ENCODE measurements around the gene KLHL42. TPM values are rescaled to one million over a fixed set of nuclear protein-coding genes. Genes with fewer than 3 reads are reported as not detected.

Gene KLHL42
- total and polyA plus RNA-seq, 10 of the 15 experiments (the other 5 are each of a cell fraction or from before 2014, with no cell fraction given), result 2.1 to 18.2 (median 13.1) TPM

DNA sequence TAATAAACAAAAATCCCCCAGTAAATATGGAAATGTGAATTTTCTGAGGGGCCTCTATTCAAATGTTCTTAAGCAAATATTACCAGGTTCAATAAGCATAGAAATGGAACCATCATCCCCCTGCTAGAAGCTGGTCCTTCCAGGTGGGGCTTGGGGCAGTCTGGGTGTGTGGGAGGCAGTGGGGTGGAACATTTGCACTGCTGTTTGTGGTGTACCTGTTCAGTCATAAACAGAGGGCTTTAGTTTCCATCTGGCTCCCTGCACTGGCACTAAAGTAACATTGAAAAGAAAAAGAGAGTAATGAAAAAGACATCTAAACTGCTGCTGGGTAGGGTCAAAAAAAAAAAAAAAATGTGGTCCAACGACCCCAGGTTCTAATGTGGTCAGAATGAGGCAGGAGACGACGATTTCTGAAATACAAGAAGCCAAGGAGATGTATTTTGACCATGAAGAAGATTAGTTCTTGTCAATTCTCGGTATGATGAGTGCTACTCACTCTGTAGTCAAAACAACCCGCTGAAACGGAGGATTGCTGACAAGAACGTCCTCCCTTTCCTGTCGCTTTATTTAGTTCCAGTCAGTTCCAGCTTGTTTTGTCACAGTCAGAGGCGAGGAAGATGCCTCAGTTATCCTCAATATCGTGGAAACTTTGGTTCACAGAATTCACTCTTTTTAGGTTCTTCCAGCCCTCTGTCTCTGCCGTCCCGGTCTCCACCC lies 44.3 kb downstream of the KLHL42 start:
- SMC1A ChIA-PET (ENCODE audit: uncharacterized antibody, unreplicated experiment), result interaction anchor here (0.7 to 4.6 kb wide), 3 partner anchors 10 to 90 kb away, joined by 3 to 70 read pairs (median 3); no protein-coding TSS in a partner anchor
- DNase-seq (ENCODE audit: low read depth, low spot score) (peak; percentile 60), FAIRE-seq (peak; percentile 84), ATAC-seq (peak; percentile 70)
- Histone ChIP-seq H3K9ac (ENCODE audit: control insufficient read depth, insufficient read depth, low read length) (peak overlapping the region; percentile 37; the same call in 1 of the 2 replicates), H3K9me3 (replicated peaks; ENCODE audit: control insufficient read depth, insufficient read depth, low read length) (no peaks in the 10 kb centered on the region), H3K36me3 (ENCODE audit: control insufficient read depth in 2 of 2, insufficient read depth in 2 of 2, low read length in 1 of 2) (no peaks in the 10 kb centered on the region), H3K27me3 (replicated peaks in 1 of 2; ENCODE audit: control insufficient read depth in 2 of 2, insufficient read depth in 2 of 2, low read length in 1 of 2) (no peaks in the 10 kb centered on the region; a peak in 1 of 4 replicates), H3K4me1 (ENCODE audit: control insufficient read depth, insufficient read depth, low read length) (peaks cover 34% of the 10 kb centered on the region), H3K4me3 (peak overlapping the region; percentile 26), H3K79me2 (ENCODE audit: control insufficient read depth, insufficient read depth, low read length) (no peaks in the 10 kb centered on the region), H2AFZ (ENCODE audit: control insufficient read depth, low read depth, low read length) (peak overlapping the region; percentile 71), H3K4me2 (ENCODE audit: control insufficient read depth, insufficient read depth) (peak overlapping the region; percentile 94), H3K27ac (ENCODE audit: control insufficient read depth, insufficient read depth) (peak overlapping the region; percentile 61), H4K20me1 (ENCODE audit: control insufficient read depth, insufficient read depth) (no peaks in the 10 kb centered on the region)
- 2% methylated on average over 12 of the region's 12 CpGs for WGBS (ENCODE audit: insufficient coverage, insufficient replicate concordance, low lambda C conversion rate, missing lambda C conversion rate)
- RAD21 ChIA-PET (ENCODE audit: unreplicated experiment), result interaction anchor here (0.9 kb wide), 1 partner anchor 91 kb away, joined by 3 read pairs; no protein-coding TSS in a partner anchor
- in situ Hi-C loops (cut with MboI) (no loop called here), intact Hi-C loops (cut with micrococcal nuclease; ENCODE audit: unreplicated experiment) (loop anchor here (5.0 kb wide), 1 partner anchor 68 kb away; no protein-coding TSS in a partner anchor)
- POLR2A ChIA-PET, result no interaction called here
- BruUV-seq (replicated peaks), result no TSS peak
- CTCF ChIA-PET, result interaction anchor here (1.2 to 5.5 kb wide), 2 partner anchors 10 to 90 kb away, joined by 4 to 122 read pairs; no protein-coding TSS in a partner anchor
- peak; percentile 58 for TF ChIP-seq FOXM1 (IDR thresholded peaks at IDR 0.05; ENCODE audit: low read depth, low read length)
- TF ChIP-seq TCF3 (IDR thresholded peaks at IDR 0.05; ENCODE audit: borderline replicate concordance, insufficient read depth, low read depth, low read length), result peak; percentile 91
- TF ChIP-seq TAF1 (IDR thresholded peaks at IDR 0.05; ENCODE audit: borderline replicate concordance, low read depth, low read length), result peak; percentile 70; the same call in 1 of the 2 replicates
- no peak for TF ChIP-seq SUPT20H (IDR thresholded peaks at IDR 0.05; ENCODE audit: borderline replicate concordance, control insufficient read depth, low read depth, low read length)
- peak; percentile 64 for TF ChIP-seq JUNB (IDR thresholded peaks at IDR 0.05)
- TF ChIP-seq, protein P1, sequence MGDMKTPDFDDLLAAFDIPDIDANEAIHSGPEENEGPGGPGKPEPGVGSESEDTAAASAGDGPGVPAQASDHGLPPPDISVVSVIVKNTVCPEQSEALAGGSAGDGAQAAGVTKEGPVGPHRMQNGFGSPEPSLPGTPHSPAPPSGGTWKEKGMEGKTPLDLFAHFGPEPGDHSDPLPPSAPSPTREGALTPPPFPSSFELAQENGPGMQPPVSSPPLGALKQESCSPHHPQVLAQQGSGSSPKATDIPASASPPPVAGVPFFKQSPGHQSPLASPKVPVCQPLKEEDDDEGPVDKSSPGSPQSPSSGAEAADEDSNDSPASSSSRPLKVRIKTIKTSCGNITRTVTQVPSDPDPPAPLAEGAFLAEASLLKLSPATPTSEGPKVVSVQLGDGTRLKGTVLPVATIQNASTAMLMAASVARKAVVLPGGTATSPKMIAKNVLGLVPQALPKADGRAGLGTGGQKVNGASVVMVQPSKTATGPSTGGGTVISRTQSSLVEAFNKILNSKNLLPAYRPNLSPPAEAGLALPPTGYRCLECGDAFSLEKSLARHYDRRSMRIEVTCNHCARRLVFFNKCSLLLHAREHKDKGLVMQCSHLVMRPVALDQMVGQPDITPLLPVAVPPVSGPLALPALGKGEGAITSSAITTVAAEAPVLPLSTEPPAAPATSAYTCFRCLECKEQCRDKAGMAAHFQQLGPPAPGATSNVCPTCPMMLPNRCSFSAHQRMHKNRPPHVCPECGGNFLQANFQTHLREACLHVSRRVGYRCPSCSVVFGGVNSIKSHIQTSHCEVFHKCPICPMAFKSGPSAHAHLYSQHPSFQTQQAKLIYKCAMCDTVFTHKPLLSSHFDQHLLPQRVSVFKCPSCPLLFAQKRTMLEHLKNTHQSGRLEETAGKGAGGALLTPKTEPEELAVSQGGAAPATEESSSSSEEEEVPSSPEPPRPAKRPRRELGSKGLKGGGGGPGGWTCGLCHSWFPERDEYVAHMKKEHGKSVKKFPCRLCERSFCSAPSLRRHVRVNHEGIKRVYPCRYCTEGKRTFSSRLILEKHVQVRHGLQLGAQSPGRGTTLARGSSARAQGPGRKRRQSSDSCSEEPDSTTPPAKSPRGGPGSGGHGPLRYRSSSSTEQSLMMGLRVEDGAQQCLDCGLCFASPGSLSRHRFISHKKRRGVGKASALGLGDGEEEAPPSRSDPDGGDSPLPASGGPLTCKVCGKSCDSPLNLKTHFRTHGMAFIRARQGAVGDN (IDR thresholded peaks at IDR 0.05), result no peak
- peak; percentile 28 to 43; a peak in 1 of 4 replicates for TF ChIP-seq IKZF2 (IDR thresholded peaks at IDR 0.05)
- TF ChIP-seq, protein P2, sequence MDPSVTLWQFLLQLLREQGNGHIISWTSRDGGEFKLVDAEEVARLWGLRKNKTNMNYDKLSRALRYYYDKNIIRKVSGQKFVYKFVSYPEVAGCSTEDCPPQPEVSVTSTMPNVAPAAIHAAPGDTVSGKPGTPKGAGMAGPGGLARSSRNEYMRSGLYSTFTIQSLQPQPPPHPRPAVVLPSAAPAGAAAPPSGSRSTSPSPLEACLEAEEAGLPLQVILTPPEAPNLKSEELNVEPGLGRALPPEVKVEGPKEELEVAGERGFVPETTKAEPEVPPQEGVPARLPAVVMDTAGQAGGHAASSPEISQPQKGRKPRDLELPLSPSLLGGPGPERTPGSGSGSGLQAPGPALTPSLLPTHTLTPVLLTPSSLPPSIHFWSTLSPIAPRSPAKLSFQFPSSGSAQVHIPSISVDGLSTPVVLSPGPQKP (IDR thresholded peaks at IDR 0.05; ENCODE audit: low read depth, low read length), result no peak
- TF ChIP-seq TCF12 (IDR thresholded peaks at IDR 0.05; ENCODE audit: low read depth, low read length), result peak; percentile 84
- peak; percentile 79; the same call in 1 of the 2 replicates for TF ChIP-seq PAX5 (IDR thresholded peaks at IDR 0.05; ENCODE audit: borderline replicate concordance, low read depth, low read length)
- no peak for TF ChIP-seq MEF2B (IDR thresholded peaks at IDR 0.05; ENCODE audit: partially characterized antibody, poor library complexity, severe bottlenecking)
- peak; percentile 88 for TF ChIP-seq RUNX3 (IDR thresholded peaks at IDR 0.05; ENCODE audit: low read length)
- no peak for TF ChIP-seq SRF (IDR thresholded peaks at IDR 0.05; ENCODE audit: low read depth in 2 of 2, low read length in 2 of 2)
- TF ChIP-seq GABPA (IDR thresholded peaks at IDR 0.05; ENCODE audit: low read depth), result no peak
- TF ChIP-seq MEF2A (IDR thresholded peaks at IDR 0.05; ENCODE audit: insufficient read depth, low read depth, low read length), result peak; percentile 45; the same call in 1 of the 2 replicates
- no peak for TF ChIP-seq SMAD5 (IDR thresholded peaks at IDR 0.05; ENCODE audit: low read depth)
- TF ChIP-seq NFIC (IDR thresholded peaks at IDR 0.05; ENCODE audit: low read depth, low read length), result peak; percentile 75
- peak; percentile 38; the same call in 1 of the 2 replicates for TF ChIP-seq BCL11A (IDR thresholded peaks at IDR 0.05; ENCODE audit: low read depth, low read length)
- peak; percentile 35; the same call in 1 of the 2 replicates for TF ChIP-seq EED (IDR thresholded peaks at IDR 0.05; ENCODE audit: low read depth)
- TF ChIP-seq MTA3 (IDR thresholded peaks at IDR 0.05; ENCODE audit: borderline replicate concordance, low read length), result peak; percentile 36; the same call in 1 of the 2 replicates
